CD14-positive monocyte (primary cell): ENCODE results near the gene SYDE1. TPM values are rescaled to one million over a fixed set of nuclear protein-coding genes. Genes with fewer than 3 reads are reported as not detected.

ENCODE experiments used
- DNase-seq, 3 donors: peaks; one replicate each; pipeline ENCODE4 v3.0.0-alpha.2; 2011 to 2022
- H2AFZ ChIP-seq: 2 replicates; pipeline ENCODE4 v1.6.0; 2012; ENCODE audit warnings: mild to moderate bottlenecking, low read depth, low read length, inconsistent platforms; ENCODE audit not compliant: insufficient read depth, poor library complexity, severe bottlenecking
- H3K27ac ChIP-seq, 2 donors: 1 replicate in 1 of 2; 2 replicates in 1 of 2; pipeline ENCODE4 v1.5.1; 2012 to 2013; ENCODE audit warnings: low read length in 2 of 2, control low read depth in 1 of 2, inconsistent platforms in 1 of 2, low read depth in 1 of 2, mild to moderate bottlenecking in 1 of 2
- H3K27me3 ChIP-seq, 2 donors: one replicate each; pipeline versions ENCODE4 v1.6.0 to v1.6.1; 2011 to 2013; ENCODE audit warnings: low read length in 2 of 2; ENCODE audit not compliant: control insufficient read depth in 2 of 2, insufficient read depth in 2 of 2
- H3K36me3 ChIP-seq, 2 donors: replicated peaks in 1 of 2; 1 replicate in 1 of 2; 2 replicates in 1 of 2; pipeline versions ENCODE4 v1.5.1 to v1.6.1; 2012 to 2013; ENCODE audit warnings: low read length in 2 of 2, control low read depth in 1 of 2, inconsistent platforms in 1 of 2, mild to moderate bottlenecking in 1 of 2; ENCODE audit not compliant: insufficient read depth in 2 of 2, control insufficient read depth in 1 of 2
- H3K4me1 ChIP-seq, 2 donors: 1 replicate in 1 of 2; 2 replicates in 1 of 2; pipeline versions ENCODE4 v1.5.1 to v1.6.1; 2012 to 2013; ENCODE audit warnings: low read length in 2 of 2, control low read depth in 1 of 2, inconsistent platforms in 1 of 2, mild to moderate bottlenecking in 1 of 2, moderate library complexity in 1 of 2; ENCODE audit not compliant: insufficient read depth in 2 of 2, control insufficient read depth in 1 of 2
- H3K4me2 ChIP-seq: replicated peaks from 2 replicates; pipeline ENCODE3; 2012; ENCODE audit warnings: low read length, moderate library complexity, mild to moderate bottlenecking; ENCODE audit not compliant: poor library complexity, severe bottlenecking; ENCODE audit errors: extremely low read depth
- H3K4me3 ChIP-seq, 3 experiments: fragments of 200-600 bp in 1 of 3; sonication (generic) in 1 of 3; replicated peaks in 1 of 3; 1 replicate in 2 of 3; 2 replicates in 1 of 3; pipeline ENCODE4 v1.5.1; 2011 to 2013; ENCODE audit warnings: low read length in 3 of 3, mild to moderate bottlenecking in 3 of 3, control low read depth in 2 of 3, low read depth in 2 of 3, inconsistent platforms in 1 of 3, moderate library complexity in 1 of 3
- H3K79me2 ChIP-seq: 2 replicates; pipeline ENCODE4 v1.6.0; 2012; ENCODE audit warnings: mild to moderate bottlenecking, control low read depth, inconsistent platforms, low read length, moderate library complexity; ENCODE audit not compliant: insufficient read depth
- H3K9ac ChIP-seq: 2 replicates; pipeline ENCODE4 v1.6.0; 2017; ENCODE audit warnings: low read length, mild to moderate bottlenecking; ENCODE audit not compliant: insufficient read depth, poor library complexity, severe bottlenecking
- H3K9me3 ChIP-seq, 2 donors: replicated peaks in 1 of 2; 1 replicate in 1 of 2; 2 replicates in 1 of 2; pipeline versions ENCODE4 v1.5.1 to v1.6.1; 2012 to 2013; ENCODE audit warnings: low read length in 2 of 2, control low read depth in 1 of 2; ENCODE audit not compliant: control insufficient read depth in 1 of 2, insufficient read depth in 1 of 2
- H4K20me1 ChIP-seq: 2 replicates; pipeline ENCODE4 v1.6.0; 2012; ENCODE audit warnings: mild to moderate bottlenecking, low read length, control low read depth, moderate library complexity; ENCODE audit not compliant: insufficient read depth
- H3K27ac Mint-ChIP-seq, 7 donors: one replicate each; pipeline ENCODE4 v1.8.0; 2020; ENCODE audit warnings: mild to moderate bottlenecking in 7 of 7, mixed read lengths in 7 of 7, moderate library complexity in 6 of 7, inconsistent platforms in 2 of 7
- H3K27me3 Mint-ChIP-seq, 3 donors: one replicate each; pipeline ENCODE4 v1.8.0; 2021 to 2022; ENCODE audit warnings: low read depth in 3 of 3, mild to moderate bottlenecking in 3 of 3, mixed read lengths in 3 of 3, moderate library complexity in 3 of 3, inconsistent platforms in 1 of 3
- H3K36me3 Mint-ChIP-seq, 2 donors: one replicate each; pipeline ENCODE4 v1.8.0; 2020; ENCODE audit warnings: mixed read lengths in 2 of 2, inconsistent platforms in 1 of 2, mild to moderate bottlenecking in 1 of 2
- H3K4me1 Mint-ChIP-seq: one replicate; pipeline ENCODE4 v1.8.0; 2020; ENCODE audit warnings: mild to moderate bottlenecking, mixed read lengths
- H3K4me3 Mint-ChIP-seq, 2 donors: one replicate each; pipeline ENCODE4 v1.8.0; 2020; ENCODE audit warnings: mild to moderate bottlenecking in 2 of 2, mixed read lengths in 2 of 2, moderate library complexity in 1 of 2
- H3K9me3 Mint-ChIP-seq, 7 donors: one replicate each; pipeline ENCODE4 v1.8.0; 2020 to 2022; ENCODE audit warnings: mixed read lengths in 7 of 7, mild to moderate bottlenecking in 6 of 7, moderate library complexity in 6 of 7, inconsistent platforms in 2 of 7
- WGBS: methylation state at CpG from one replicate; pipeline ENCODE4 v1.1.5; 2013; ENCODE audit warnings: missing lambda C conversion rate; ENCODE audit not compliant: insufficient coverage; 5-methylcytosine and 5-hydroxymethylcytosine counted together
- intact Hi-C, 2 donors: fragments of 100-400 bp; cut with micrococcal nuclease; formaldehyde crosslinking; loops; one replicate each; pipeline versions ENCODE4 v1.15.0 to v1.15.1; 2023
- polyA plus RNA-seq, 3 donors: library from polyadenylated mRNA; depleted of rRNA in 1 of 3; unstranded in 2 of 3; stranded (reverse) in 1 of 3; fragments of 300-500 nt in 2 of 3; fragments of >200 nt in 1 of 3; fragmentation: Illumina TruSeq in 2 of 3; gene quantifications; 1 replicate in 2 of 3; 2 replicates in 1 of 3; pipeline ENCODE4 v1.2.3, GENCODE V29; 2012 to 2021
- TF ChIP-seq, protein P1 (sequence below): fragments of 200-600 bp; IDR thresholded peaks from one replicate; pipeline ENCODE4 v1.8.0; 2022; ENCODE audit warnings: antibody characterized with exemption, mild to moderate bottlenecking

Gene SYDE1
- polyA plus RNA-seq, 3 donors, result not detected

- TF ChIP-seq, protein P1, sequence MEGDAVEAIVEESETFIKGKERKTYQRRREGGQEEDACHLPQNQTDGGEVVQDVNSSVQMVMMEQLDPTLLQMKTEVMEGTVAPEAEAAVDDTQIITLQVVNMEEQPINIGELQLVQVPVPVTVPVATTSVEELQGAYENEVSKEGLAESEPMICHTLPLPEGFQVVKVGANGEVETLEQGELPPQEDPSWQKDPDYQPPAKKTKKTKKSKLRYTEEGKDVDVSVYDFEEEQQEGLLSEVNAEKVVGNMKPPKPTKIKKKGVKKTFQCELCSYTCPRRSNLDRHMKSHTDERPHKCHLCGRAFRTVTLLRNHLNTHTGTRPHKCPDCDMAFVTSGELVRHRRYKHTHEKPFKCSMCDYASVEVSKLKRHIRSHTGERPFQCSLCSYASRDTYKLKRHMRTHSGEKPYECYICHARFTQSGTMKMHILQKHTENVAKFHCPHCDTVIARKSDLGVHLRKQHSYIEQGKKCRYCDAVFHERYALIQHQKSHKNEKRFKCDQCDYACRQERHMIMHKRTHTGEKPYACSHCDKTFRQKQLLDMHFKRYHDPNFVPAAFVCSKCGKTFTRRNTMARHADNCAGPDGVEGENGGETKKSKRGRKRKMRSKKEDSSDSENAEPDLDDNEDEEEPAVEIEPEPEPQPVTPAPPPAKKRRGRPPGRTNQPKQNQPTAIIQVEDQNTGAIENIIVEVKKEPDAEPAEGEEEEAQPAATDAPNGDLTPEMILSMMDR, result no peak
- intact Hi-C loops, result no loop called here
- Histone ChIP-seq H3K4me2 (no peak within 1 kb of the TSS), H3K79me2 (no peaks in the 10 kb centered on the region), H3K9me3 (no peaks in the 10 kb centered on the region), H3K9ac (no peak within 1 kb of the TSS), H2AFZ (no peak within 1 kb of the TSS), H3K27me3 (peaks cover 0 to 3% of the 10 kb centered on the region in 2 donors), H3K4me3 (no peak within 1 kb of the TSS), H3K4me1 (no peaks in the 10 kb centered on the region), H4K20me1 (no peaks in the 10 kb centered on the region), H3K36me3 (no peaks in the 10 kb centered on the region), H3K27ac (no peak within 1 kb of the TSS)
- no peak for DNase-seq
- H3K27ac Mint-ChIP-seq, result no peak within 1 kb of the TSS
- WGBS, result 100% methylated on average over 3 of the region's 6 CpGs
- no peaks in the 10 kb centered on the region for H3K4me1 Mint-ChIP-seq
- H3K4me3 Mint-ChIP-seq, result no peak within 1 kb of the TSS
- H3K9me3 Mint-ChIP-seq, result peaks cover 0 to 2% (median 0%) of the 10 kb centered on the region in 7 donors
- no peaks in the 10 kb centered on the region for H3K36me3 Mint-ChIP-seq
- peaks cover 6 to 18% (median 11%) of the 10 kb centered on the region in 3 donors for H3K27me3 Mint-ChIP-seq
Observed at GRCh38 chr19:15081911-15082310, 25.3 kb upstream of the SYDE1 start, which contains the start of gene OR1I1. Gene OR1I1, plus strand, starts transcription at chr19:15082211. Its CDS starts 4,855 bp downstream, at chr19:15087066.

- no peaks in the 10 kb centered on the region for H3K79me2 ChIP-seq
- Mint-ChIP-seq H3K27me3 (peaks cover 6 to 15% (median 8%) of the 10 kb centered on the region in 3 donors), H3K36me3 (no peaks in the 10 kb centered on the region), H3K27ac (no peak overlapping the region), H3K4me1 (peaks cover 3% of the 10 kb centered on the region), H3K4me3 (no peak overlapping the region), H3K9me3 (peaks cover 0 to 3% (median 0%) of the 10 kb centered on the region in 7 donors)
- H3K36me3 ChIP-seq, result no peaks in the 10 kb centered on the region
- H2AFZ ChIP-seq, result no peak overlapping the region
- H3K4me1 ChIP-seq, result no peaks in the 10 kb centered on the region
- no peak overlapping the region for H3K9ac ChIP-seq
- H3K27me3 ChIP-seq, result no peaks in the 10 kb centered on the region
- H3K9me3 ChIP-seq, result no peaks in the 10 kb centered on the region
- H3K27ac ChIP-seq, result no peak overlapping the region
- DNase-seq, result no peak
- intact Hi-C loops, result no loop called here
- no peaks in the 10 kb centered on the region for H4K20me1 ChIP-seq
- WGBS, result 85% methylated on average over 11 of the region's 11 CpGs
- H3K4me2 ChIP-seq, result no peak overlapping the region
- H3K4me3 ChIP-seq, result no peak overlapping the region
- TF ChIP-seq, protein P1, result no peak
Observed at GRCh38 chr19:15087182-15087581, 20.0 kb upstream of the SYDE1 start.
